Effector memory CD8-positive, alpha-beta T cell (primary cell): ENCODE data around the gene TPRKB.
A peak's percentile ranks its signal among the peaks of the same experiment; 100 is the strongest.
"Not testable (repeated sequence)": the region's sequence is repeated elsewhere in the genome, so short reads cannot be mapped to it uniquely, and the experiment has no call there.

ENCODE experiments used
- ATAC-seq: fragments of 150-1000 bp; cut with Tn5 transposase; replicated peaks from 2 replicates; pipeline ENCODE4 v1.10.0; 2021; ENCODE audit warnings: mild to moderate bottlenecking, moderate library complexity
- DNase-seq, 3 experiments: peaks; one replicate each; pipeline ENCODE4 v3.0.0; 2021
- H3K27ac Mint-ChIP-seq, 2 donors: one replicate each; pipeline ENCODE4 v1.8.0; 2022; ENCODE audit warnings: mild to moderate bottlenecking in 2 of 2, mixed read lengths in 2 of 2, moderate library complexity in 2 of 2
- H3K27me3 Mint-ChIP-seq, 2 donors: one replicate each; pipeline ENCODE4 v1.8.0; 2022; ENCODE audit warnings: mixed read lengths in 2 of 2
- H3K36me3 Mint-ChIP-seq: one replicate; pipeline ENCODE4 v1.8.0; 2022; ENCODE audit warnings: mild to moderate bottlenecking, moderate library complexity, mixed read lengths; ENCODE audit not compliant: insufficient read depth
- H3K4me1 Mint-ChIP-seq, 2 donors: one replicate each; pipeline ENCODE4 v1.8.0; 2022; ENCODE audit warnings: low read depth in 2 of 2, mixed read lengths in 2 of 2
- H3K4me3 Mint-ChIP-seq, 2 donors: one replicate each; pipeline ENCODE4 v1.8.0; 2022; ENCODE audit warnings: mild to moderate bottlenecking in 2 of 2, mixed read lengths in 2 of 2, moderate library complexity in 2 of 2
- H3K9me3 Mint-ChIP-seq, 2 donors: one replicate each; pipeline ENCODE4 v1.8.0; 2022; ENCODE audit warnings: mixed read lengths in 2 of 2
- total RNA-seq, 9 experiments: gene quantifications; one replicate each; lab custom pipeline; 2026; lab: John Stamatoyannopoulos, UW

TPRKB gene
- total RNA-seq, result 8.7 to 33.8 (median 19.3) reads per million in 9 experiments

DNA sequence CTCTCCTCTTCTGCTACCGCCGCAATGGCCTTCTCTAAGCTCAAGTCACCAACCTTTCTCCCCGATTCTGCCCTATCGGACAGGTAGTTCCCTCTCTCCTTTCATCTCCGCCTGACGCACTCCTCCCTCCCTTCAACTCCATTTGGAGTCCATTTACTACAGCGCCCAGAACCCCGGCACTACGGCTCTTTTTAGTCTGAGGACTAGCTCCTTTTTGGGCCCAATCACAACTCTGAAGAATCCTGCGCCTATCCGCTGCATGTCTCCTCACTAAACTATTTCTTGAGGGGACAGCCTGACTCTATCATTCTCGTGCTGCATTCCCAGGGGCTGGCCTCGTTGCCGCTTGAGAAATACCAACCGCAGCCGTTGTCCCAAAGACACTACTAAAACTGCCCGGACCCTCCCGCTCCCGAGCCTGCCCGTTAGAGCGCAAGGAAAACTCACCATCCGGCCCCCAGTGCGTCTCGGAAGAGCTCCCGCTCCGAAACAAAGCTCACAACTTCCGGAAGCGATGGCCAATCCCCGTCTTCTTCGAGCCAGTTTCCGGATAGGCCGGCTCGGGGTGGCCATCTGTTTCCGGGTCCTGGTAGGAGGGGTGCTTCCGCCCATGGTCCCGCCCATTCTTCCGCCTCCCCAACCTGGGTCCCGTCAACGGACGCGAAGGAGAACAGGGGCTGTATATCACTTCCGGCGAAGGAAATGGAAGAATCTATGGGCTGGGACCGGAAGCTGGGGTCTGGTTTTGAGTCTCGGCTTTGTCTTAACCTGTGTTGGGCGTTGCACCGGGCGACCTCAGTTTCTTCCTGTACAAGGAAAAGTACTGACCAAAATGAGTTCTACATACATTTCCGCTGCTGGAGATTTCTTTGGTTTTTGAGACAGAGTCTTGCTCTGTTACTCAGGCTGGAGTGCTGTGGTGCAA, at the start of gene TPRKB:
TPRKB (minus strand) TSS at position 491 of the 925 bp plus-strand sequence. CDS start 2,776 bp downstream, outside the sequence.
- Mint-ChIP-seq H3K4me1 (peaks cover 11 to 16% of the 10 kb centered on the region in 2 donors), H3K9me3 (peaks cover 0 to 5% of the 10 kb centered on the region in 2 donors), H3K4me3 (peak within 1 kb of the TSS; percentile 89 to 93), H3K27me3 (no peaks in the 10 kb centered on the region), H3K27ac (peak within 1 kb of the TSS; percentile 70 to 83), H3K36me3 (peaks cover 41% of the 10 kb centered on the region)
- DNase-seq, result peak; percentile 92 to 94 (median 93)
- ATAC-seq, result peak; percentile 98

DNA sequence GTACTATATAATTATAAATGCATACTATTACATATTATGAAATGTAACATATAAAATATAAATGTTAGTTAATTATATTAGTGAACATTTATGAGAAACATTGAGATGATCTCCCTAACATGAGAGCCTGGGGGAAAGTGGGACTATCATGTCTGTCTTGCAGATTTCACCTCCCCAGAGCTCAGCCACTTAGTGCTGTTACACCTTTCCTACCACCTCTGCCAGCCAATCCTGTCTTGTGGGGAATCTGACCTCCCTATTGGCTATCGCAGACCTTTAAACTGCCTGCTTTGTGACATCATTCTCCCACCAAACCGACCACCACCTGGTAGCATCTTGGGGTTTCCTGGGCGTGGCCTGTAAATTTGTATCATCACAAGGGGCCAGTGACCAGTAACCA, 46.7 kb upstream of the TPRKB start, which contains the start of gene C2orf78:
C2orf78 (plus strand) TSS at position 301 of the 400 bp plus-strand sequence. CDS start 127 bp downstream, outside the sequence.
- not testable (repeated sequence) for H3K9me3 Mint-ChIP-seq, H3K4me1 Mint-ChIP-seq, DNase-seq, H3K36me3 Mint-ChIP-seq, H3K27ac Mint-ChIP-seq, ATAC-seq, H3K4me3 Mint-ChIP-seq
- peaks cover 13 to 16% of the 10 kb centered on the region in 2 donors for H3K27me3 Mint-ChIP-seq

DNA sequence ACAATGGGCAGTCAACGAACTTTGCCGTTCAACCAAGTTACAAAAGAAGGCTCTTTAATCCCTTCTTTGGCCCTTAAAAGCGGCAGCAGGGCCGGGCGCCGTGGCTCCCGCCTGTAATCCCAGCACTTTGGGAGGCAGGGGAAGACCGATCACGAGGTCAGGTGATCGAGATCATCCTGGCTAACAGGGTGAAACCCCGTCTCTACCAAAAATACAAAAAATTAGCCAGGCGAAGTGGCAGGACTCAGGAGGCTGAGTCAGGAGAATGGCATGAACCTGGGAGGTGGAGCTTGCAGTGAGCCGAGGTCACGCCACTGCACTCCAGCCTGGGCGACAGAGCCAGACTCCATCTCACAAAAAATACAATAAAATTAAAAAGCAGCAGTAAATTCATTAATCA, 46.3 kb upstream of the TPRKB start:
- not testable (repeated sequence) for DNase-seq, H3K4me3 Mint-ChIP-seq, H3K4me1 Mint-ChIP-seq, H3K9me3 Mint-ChIP-seq, ATAC-seq, H3K36me3 Mint-ChIP-seq, H3K27ac Mint-ChIP-seq
- peaks cover 13 to 16% of the 10 kb centered on the region in 2 donors for H3K27me3 Mint-ChIP-seq

DNA sequence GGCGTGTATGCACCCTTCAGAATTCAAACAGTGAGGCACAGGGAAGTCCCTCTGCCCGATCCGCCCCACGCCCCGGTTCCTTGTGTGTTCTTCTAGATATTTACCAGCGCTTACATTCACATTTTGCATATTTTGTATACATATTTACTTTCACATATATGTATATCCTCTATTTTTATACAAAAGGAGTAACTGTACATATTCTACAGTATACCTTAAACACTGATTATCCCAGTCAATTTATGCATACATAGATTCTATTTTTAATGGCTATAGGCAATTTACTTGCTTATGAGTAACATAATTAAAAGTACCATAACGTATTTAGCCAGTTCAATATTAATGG, 43.1 kb upstream of the TPRKB start:
- peak overlapping the region; percentile 96 to 97 for H3K4me3 Mint-ChIP-seq

DNA sequence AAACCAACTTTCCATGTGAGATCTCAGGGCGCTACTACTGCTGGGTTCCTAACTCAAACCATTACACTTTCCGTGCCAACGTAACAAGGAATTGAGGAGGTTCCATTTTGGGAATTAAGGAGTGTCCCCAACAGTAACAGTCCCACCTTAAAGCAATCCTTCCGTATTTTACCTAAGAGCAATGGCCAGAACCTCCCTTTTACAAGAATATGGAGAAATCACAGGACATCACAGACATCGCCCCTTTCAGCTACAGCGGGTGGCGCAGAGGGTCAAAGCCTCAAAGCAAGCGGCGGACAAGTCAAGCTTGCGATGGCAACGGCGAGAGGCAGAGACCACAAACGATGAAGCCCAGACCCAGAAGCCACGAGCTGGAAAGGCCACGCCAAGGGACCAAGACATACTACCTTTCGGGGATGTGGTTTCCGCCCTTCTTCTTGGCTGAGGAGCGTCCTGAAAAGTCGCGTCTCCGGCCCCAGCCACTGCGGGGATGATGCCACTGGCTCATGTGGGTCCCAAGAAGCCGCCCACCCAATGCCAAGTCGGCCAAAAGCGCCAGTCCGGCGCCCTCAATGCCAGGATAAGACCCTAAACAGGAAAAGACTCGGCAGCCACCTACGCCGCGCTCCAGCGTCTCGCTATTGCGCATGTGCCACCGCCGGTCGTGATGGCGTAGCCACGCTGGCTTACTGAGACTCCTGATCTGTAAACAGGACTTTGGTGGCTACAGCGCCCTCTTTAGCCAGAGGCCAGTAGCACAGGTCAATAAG, 42.5 kb upstream of the TPRKB start, which contains the start of gene DUSP11:
DUSP11 (minus strand) TSS at position 637 of the 770 bp plus-strand sequence; CDS start at position 508, 129 bp downstream.
- peaks cover 24% of the 10 kb centered on the region for H3K36me3 Mint-ChIP-seq
- H3K4me3 Mint-ChIP-seq, result peak within 1 kb of the TSS; percentile 96 to 97
- H3K4me1 Mint-ChIP-seq, result peaks cover 14 to 32% of the 10 kb centered on the region in 2 donors
- H3K27ac Mint-ChIP-seq, result peak within 1 kb of the TSS; percentile 97
- peak; percentile 97 to 99 (median 97) for DNase-seq
- ATAC-seq, result peak; percentile 99
- no peaks in the 10 kb centered on the region for H3K9me3 Mint-ChIP-seq
- peaks cover 7 to 9% of the 10 kb centered on the region in 2 donors for H3K27me3 Mint-ChIP-seq

More for the DNA sequence above, 43.1 kb upstream of the TPRKB start:
- Mint-ChIP-seq H3K4me1 (peaks cover 14 to 32% of the 10 kb centered on the region in 2 donors), H3K9me3 (no peaks in the 10 kb centered on the region), H3K27me3 (peaks cover 7 to 9% of the 10 kb centered on the region in 2 donors), H3K27ac (peak overlapping the region; percentile 97), H3K36me3 (peaks cover 19% of the 10 kb centered on the region)
- DNase-seq (no peak), ATAC-seq (no peak)

DNA sequence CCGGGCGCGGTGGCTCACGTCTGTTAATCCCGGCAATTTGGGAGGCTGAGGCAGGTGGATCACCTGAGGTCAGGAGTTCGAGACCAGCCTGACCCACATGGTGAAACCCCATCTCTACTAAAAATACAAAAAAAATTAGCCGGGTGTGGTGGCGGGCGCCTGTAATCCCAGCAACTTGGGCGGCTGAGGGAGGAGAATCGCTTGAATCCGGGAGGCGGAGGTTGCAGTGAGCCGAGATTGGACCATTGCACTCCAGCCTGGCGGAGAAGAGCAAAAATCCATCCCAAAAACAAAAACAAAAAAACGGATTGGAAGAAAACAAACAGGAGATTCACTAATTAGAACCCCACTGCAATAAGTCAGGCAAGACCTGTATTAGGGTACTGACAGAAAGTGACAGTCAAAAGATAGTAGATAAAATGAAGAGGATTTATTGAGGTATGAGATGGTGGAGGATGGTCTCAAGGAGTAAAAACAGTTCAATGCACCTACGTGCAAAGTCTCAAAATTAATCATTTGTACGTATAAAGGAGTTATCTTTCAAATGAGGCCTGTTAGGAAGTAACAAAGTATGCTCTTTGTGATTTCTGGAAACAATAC, 41.8 kb upstream of the TPRKB start:
- H3K4me3 Mint-ChIP-seq, result peak overlapping the region; percentile 96 to 97
- H3K27me3 Mint-ChIP-seq, H3K9me3 Mint-ChIP-seq, ATAC-seq, DNase-seq: not testable (repeated sequence)
- H3K27ac Mint-ChIP-seq, result peak overlapping the region; percentile 97
- H3K36me3 Mint-ChIP-seq, result peaks cover 31% of the 10 kb centered on the region
- H3K4me1 Mint-ChIP-seq, result peaks cover 19 to 32% of the 10 kb centered on the region in 2 donors

DNA sequence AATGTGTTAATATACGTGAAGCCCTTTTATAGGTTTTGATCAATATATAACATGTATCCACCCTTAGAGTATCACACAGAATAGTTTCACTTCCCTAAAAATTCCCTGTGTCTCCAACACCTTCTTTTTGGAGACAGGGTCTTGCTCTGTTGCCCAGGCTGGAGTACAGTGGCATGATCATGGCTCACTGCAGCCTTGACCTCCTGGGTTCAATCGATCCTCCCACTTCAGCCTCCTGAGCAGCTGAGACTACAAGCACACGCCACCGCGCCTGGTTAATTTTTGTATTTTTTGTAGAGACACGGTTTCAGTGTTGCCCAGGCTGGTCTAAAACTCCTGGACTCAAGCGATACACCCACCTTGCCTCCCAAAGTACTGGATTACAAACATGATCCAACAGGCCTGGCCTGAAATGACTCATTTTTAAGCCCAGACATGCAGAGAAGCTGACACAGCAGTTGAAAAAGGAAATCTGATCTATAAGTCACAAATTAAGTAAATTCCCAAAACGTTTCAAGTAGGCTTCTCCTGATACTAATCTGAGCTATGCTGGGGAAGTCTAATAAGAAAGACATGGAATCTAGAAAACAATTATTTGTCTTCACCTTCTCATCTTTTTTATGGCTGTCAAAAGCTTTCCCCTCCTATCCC, 39.8 kb upstream of the TPRKB start:
- Mint-ChIP-seq H3K4me1 (peaks cover 21 to 32% of the 10 kb centered on the region in 2 donors), H3K9me3 (no peaks in the 10 kb centered on the region), H3K27ac (no peak overlapping the region), H3K36me3 (peaks cover 51% of the 10 kb centered on the region), H3K27me3 (no peaks in the 10 kb centered on the region), H3K4me3 (no peak overlapping the region)
- no peak for DNase-seq
- ATAC-seq, result no peak

DNA sequence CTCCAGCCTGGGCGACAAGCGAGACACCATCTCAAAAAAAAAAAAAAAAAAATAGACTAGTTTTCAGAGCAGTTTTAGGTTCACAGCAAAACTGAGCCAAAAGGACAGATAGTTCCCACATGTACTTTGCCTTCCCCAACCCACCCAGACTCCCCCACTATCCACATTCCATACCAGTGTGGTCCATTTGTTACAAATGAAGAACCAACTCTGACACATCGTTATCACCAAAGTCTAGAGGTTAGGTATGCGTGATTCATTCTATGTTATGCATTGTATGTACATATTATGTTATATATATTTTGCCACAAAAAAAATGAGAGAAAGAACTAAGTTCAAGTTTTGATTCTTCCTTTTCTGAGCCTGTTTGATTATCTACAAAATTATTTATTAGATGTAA, 39.2 kb upstream of the TPRKB start:
- no peaks in the 10 kb centered on the region for H3K27me3 Mint-ChIP-seq
- no peak overlapping the region for H3K4me3 Mint-ChIP-seq
- H3K27ac Mint-ChIP-seq, result no peak overlapping the region
- DNase-seq (no peak), ATAC-seq (no peak)
- no peaks in the 10 kb centered on the region for H3K9me3 Mint-ChIP-seq
- H3K36me3 Mint-ChIP-seq, result peaks cover 57% of the 10 kb centered on the region
- H3K4me1 Mint-ChIP-seq, result peaks cover 24 to 32% of the 10 kb centered on the region in 2 donors

DNA sequence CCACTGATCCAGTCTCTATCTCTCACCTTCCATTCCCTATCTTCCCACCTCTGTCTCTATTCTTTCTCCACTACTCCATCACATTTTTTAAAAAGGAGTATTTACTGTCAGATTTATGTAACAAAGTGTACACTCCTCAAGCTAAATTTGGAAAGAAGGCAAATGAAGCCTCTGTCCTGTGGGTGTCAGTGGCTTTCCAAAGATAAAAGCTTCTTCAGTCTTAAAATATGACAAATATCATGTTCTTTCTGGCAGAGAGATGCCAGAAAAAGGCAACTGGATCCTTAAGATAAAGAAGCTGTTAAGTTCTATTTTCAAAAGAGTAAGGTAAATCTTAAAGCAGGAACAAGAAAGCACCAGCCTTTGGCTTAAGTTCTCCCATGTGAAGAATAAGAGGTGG, 35.7 kb upstream of the TPRKB start:
- Mint-ChIP-seq H3K9me3 (no peaks in the 10 kb centered on the region), H3K27ac (no peak overlapping the region), H3K4me3 (no peak overlapping the region), H3K36me3 (peaks cover 93% of the 10 kb centered on the region), H3K4me1 (peaks cover 25 to 42% of the 10 kb centered on the region in 2 donors), H3K27me3 (no peaks in the 10 kb centered on the region)
- ATAC-seq, result no peak
- DNase-seq, result no peak

DNA sequence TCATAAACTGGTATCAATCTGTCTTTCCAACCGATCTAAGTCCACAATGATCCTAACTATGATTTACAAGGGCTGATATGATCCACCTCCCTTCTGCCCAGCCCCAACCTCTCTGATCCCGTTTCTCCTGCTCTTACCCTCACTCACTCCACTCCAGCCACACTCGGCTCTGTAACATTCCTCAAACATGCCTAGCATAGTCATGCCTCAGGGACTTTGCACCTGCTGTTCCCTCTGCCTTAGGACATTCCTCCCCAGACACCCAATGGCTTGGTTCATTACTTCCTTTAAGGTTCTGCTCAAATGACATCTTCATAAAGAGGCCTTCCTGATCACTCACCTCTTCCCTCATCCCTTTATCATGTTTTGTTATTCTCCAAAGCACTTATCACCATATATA, 33.6 kb upstream of the TPRKB start:
- Mint-ChIP-seq H3K27me3 (no peaks in the 10 kb centered on the region), H3K4me1 (peaks cover 22 to 33% of the 10 kb centered on the region in 2 donors), H3K4me3 (no peak overlapping the region), H3K9me3 (no peaks in the 10 kb centered on the region), H3K36me3 (peaks cover 94% of the 10 kb centered on the region), H3K27ac (peak overlapping the region in 1 of 2 donors; percentile 26)
- ATAC-seq, result no peak
- DNase-seq, result no peak

DNA sequence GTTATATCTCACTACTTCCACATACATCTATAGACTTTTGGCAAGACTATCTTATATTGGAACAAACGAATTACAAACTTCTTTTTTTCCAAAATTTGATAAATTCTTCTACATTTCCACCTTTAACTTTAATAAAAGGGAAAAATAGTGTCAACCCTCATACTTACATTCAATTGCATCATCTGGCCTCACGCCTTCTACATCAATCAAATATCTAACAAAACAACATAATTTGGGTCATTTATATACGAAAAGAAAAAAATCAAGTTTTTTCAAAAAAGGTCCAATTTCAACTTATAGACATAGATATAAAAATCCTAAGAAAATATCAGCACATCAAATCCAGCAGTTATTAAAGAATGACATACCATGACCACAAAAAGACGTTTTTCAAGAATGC, 29.8 kb upstream of the TPRKB start:
- no peak for ATAC-seq
- no peaks in the 10 kb centered on the region for H3K27me3 Mint-ChIP-seq
- peaks cover 92% of the 10 kb centered on the region for H3K36me3 Mint-ChIP-seq
- no peak for DNase-seq
- H3K4me3 Mint-ChIP-seq, result no peak overlapping the region
- no peak overlapping the region for H3K27ac Mint-ChIP-seq
- no peaks in the 10 kb centered on the region for H3K9me3 Mint-ChIP-seq
- H3K4me1 Mint-ChIP-seq, result peaks cover 15 to 33% of the 10 kb centered on the region in 2 donors

DNA sequence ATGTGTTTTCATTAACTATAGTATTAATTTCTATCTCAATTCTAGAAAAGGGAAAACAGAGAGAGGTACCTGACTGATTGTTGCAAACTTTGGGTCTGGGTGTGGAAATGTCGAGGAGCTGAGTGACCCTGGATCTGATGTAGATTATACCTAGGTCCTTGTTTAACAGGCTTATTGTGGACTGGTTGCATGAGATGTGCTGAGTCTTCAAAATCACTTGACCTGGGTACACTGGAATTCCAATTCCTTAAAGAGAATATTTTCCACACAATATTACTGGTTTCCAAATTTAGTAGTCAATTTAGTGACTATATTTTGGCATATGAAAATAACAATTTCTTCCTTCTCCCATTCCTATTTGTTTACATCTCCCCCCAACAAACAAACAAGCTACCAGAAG, 29.2 kb upstream of the TPRKB start:
- Mint-ChIP-seq H3K36me3 (peaks cover 91% of the 10 kb centered on the region), H3K27ac (no peak overlapping the region), H3K9me3 (no peaks in the 10 kb centered on the region), H3K27me3 (no peaks in the 10 kb centered on the region), H3K4me1 (peaks cover 12 to 33% of the 10 kb centered on the region in 2 donors), H3K4me3 (no peak overlapping the region)
- no peak for DNase-seq
- no peak for ATAC-seq
